Measurements from ENCODE around the gene UBLCP1. TPM values are rescaled to one million over a fixed set of nuclear protein-coding genes. Genes with fewer than 3 reads are reported as not detected.
"Not testable (repeated sequence)": the region's sequence is repeated elsewhere in the genome, so short reads cannot be mapped to it uniquely, and the experiment has no call there.

Gene UBLCP1
- total RNA-seq, 1 experiment from 2014 or later = 8.9 TPM

DNA sequence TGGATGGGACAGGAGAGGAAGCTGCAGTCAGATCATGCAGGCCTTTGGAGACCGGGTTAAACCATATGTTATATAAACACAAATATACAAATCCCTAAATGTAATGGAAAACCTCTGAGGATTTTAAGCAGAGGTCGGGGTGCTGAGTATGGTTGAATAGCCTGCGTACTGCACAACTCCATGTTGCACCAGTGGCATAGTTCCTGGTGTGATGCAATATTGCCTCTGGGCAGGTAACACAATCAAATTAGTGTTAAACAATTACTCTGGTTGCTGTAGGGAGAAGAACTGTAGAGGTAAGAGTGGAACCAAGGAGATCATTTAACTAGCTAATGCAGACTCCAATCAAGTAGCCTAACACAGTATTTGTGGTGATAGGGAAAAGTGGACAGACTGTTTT lies 32.4 kb upstream of the UBLCP1 start:
- Histone ChIP-seq H3K4me1 (ENCODE audit: insufficient read depth, low read length) (peaks cover 6% of the 10 kb centered on the region), H2AFZ (ENCODE audit: low read length) (no peak overlapping the region), H3K4me3 (ENCODE audit: low read length) (no peak overlapping the region), H4K20me1 (ENCODE audit: low read length) (no peaks in the 10 kb centered on the region), H3K9me2 (replicated peaks; ENCODE audit: low read length) (no peaks in the 10 kb centered on the region), H3K9ac (ENCODE audit: low read length) (no peak overlapping the region), H3K36me3 (ENCODE audit: low read depth, low read length) (no peaks in the 10 kb centered on the region), H3K27me3 (ENCODE audit: low read length) (no peaks in the 10 kb centered on the region), H3K4me2 (ENCODE audit: low read length) (no peak overlapping the region), H3K79me2 (ENCODE audit: low read length) (no peaks in the 10 kb centered on the region), H3F3A (ENCODE audit: low read length, unreplicated experiment) (no peaks in the 10 kb centered on the region), H3K9me3 (ENCODE audit: low read length) (no peaks in the 10 kb centered on the region), H3K27ac (ENCODE audit: low read length) (no peak overlapping the region)
- no peak for TF ChIP-seq EZH2phosphoT487 (IDR thresholded peaks at IDR 0.05; ENCODE audit: borderline replicate concordance, low read length)
- TF ChIP-seq, protein P1, sequence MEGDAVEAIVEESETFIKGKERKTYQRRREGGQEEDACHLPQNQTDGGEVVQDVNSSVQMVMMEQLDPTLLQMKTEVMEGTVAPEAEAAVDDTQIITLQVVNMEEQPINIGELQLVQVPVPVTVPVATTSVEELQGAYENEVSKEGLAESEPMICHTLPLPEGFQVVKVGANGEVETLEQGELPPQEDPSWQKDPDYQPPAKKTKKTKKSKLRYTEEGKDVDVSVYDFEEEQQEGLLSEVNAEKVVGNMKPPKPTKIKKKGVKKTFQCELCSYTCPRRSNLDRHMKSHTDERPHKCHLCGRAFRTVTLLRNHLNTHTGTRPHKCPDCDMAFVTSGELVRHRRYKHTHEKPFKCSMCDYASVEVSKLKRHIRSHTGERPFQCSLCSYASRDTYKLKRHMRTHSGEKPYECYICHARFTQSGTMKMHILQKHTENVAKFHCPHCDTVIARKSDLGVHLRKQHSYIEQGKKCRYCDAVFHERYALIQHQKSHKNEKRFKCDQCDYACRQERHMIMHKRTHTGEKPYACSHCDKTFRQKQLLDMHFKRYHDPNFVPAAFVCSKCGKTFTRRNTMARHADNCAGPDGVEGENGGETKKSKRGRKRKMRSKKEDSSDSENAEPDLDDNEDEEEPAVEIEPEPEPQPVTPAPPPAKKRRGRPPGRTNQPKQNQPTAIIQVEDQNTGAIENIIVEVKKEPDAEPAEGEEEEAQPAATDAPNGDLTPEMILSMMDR (conservative IDR thresholded peaks at IDR 0.05; ENCODE audit: low read depth, low read length) = no peak
- TF ChIP-seq EZH2 (IDR thresholded peaks at IDR 0.05; ENCODE audit: low read length, unreplicated experiment) = no peak
- intact Hi-C loops (cut with micrococcal nuclease) = no loop called here
- DNase-seq = no peak
- CTCF ChIA-PET = no interaction called here
- no peak for ATAC-seq
- no TSS peak for BruUV-seq (replicated peaks)
- POLR2A ChIA-PET (ENCODE audit: unreplicated experiment) = no interaction called here

DNA sequence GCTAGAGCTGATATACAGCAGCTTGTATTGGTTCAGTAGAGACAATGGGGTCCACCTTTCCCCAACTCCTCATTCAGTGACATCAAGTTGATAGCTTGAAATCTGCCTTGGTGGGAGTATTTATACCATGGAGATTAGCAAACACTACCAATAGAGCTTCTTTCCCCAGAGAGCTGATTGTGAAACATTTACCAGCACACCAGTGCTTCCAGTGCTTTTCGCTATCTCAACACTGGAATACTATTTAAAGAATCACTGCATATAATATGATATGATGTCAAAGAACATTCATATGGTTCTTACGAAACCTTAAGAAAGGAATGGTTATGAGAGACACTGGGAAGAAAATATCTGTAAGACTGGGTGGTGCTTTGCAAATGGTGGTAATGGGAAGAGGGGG lies 31.9 kb upstream of the UBLCP1 start:
- Histone ChIP-seq H4K20me1 (ENCODE audit: low read length) (no peaks in the 10 kb centered on the region), H3F3A (ENCODE audit: low read length, unreplicated experiment) (no peaks in the 10 kb centered on the region), H3K9me3 (ENCODE audit: low read length) (no peaks in the 10 kb centered on the region), H3K36me3 (ENCODE audit: low read depth, low read length) (no peaks in the 10 kb centered on the region), H3K27ac (ENCODE audit: low read length) (no peak overlapping the region), H2AFZ (ENCODE audit: low read length) (no peak overlapping the region), H3K4me3 (ENCODE audit: low read length) (no peak overlapping the region), H3K9ac (ENCODE audit: low read length) (no peak overlapping the region), H3K4me2 (ENCODE audit: low read length) (no peak overlapping the region), H3K27me3 (ENCODE audit: low read length) (no peaks in the 10 kb centered on the region), H3K79me2 (ENCODE audit: low read length) (no peaks in the 10 kb centered on the region), H3K4me1 (ENCODE audit: insufficient read depth, low read length) (peaks cover 6% of the 10 kb centered on the region), H3K9me2 (replicated peaks; ENCODE audit: low read length) (no peaks in the 10 kb centered on the region)
- DNase-seq = no peak
- POLR2A ChIA-PET (ENCODE audit: unreplicated experiment) = no interaction called here
- TF ChIP-seq EZH2 (IDR thresholded peaks at IDR 0.05; ENCODE audit: low read length, unreplicated experiment) = no peak
- intact Hi-C loops (cut with micrococcal nuclease) = no loop called here
- no TSS peak for BruUV-seq (replicated peaks)
- no peak for ATAC-seq
- CTCF ChIA-PET = no interaction called here

DNA sequence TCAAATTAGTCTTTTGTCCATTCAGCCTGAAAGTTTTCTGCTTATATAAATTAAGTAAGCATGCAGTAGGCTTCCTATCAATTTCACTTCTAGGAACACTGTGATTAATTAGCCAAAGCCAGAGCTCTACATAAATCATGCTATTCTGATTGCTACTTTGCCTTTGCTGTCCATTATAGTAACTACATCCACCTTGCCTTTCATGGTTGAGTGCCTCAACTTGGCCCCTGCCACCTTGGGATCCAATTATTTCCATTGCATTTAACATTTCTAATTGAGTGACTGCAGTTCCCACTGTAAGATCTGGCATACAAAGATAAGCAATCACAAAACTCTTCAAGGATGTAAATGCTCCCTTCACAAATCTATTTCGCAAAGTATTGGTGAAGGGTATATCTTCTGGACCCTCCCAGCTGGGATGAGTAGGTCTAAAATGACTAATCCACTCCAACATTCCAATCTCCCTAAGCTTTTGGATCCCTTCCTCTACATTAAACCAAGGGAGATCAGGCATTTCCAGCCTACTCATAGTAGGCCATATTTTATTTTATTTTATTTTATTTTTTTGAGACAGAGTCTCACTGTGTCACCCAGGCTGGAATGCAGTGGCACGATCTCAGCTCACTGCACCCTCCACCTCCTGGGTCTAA lies 27.1 kb upstream of the UBLCP1 start:
- peaks cover 12% of the 10 kb centered on the region for H3K4me1 ChIP-seq (ENCODE audit: insufficient read depth, low read length)
- intact Hi-C loops (cut with micrococcal nuclease); H3F3A ChIP-seq (ENCODE audit: low read length, unreplicated experiment); H3K4me3 ChIP-seq (ENCODE audit: low read length); H4K20me1 ChIP-seq (ENCODE audit: low read length); BruUV-seq (replicated peaks); H3K36me3 ChIP-seq (ENCODE audit: low read depth, low read length); H3K9ac ChIP-seq (ENCODE audit: low read length); DNase-seq; H3K9me3 ChIP-seq (ENCODE audit: low read length); POLR2A ChIA-PET (ENCODE audit: unreplicated experiment); H3K4me2 ChIP-seq (ENCODE audit: low read length); ATAC-seq; H3K27ac ChIP-seq (ENCODE audit: low read length); H3K9me2 ChIP-seq (replicated peaks; ENCODE audit: low read length); CTCF ChIA-PET; H3K27me3 ChIP-seq (ENCODE audit: low read length); H2AFZ ChIP-seq (ENCODE audit: low read length); H3K79me2 ChIP-seq (ENCODE audit: low read length): not testable (repeated sequence)
